Epithelial cell of proximal tubule (primary cell): ENCODE data around the gene TRIML1. TPM values are rescaled to one million over a fixed set of nuclear protein-coding genes. Genes with fewer than 3 reads are reported as not detected.

Source experiments
- DNase-seq: peaks from one replicate; pipeline ENCODE4 v3.0.0-alpha.2; 2011; ENCODE audit warnings: low read depth
- H3K4me3 ChIP-seq: 2 replicates; pipeline ENCODE4 v1.5.1; 2011; ENCODE audit warnings: low read depth, mild to moderate bottlenecking, low read length
- total RNA-seq: library from RNA; depleted of rRNA; stranded (reverse); fragments of >200 nt; gene quantifications from 2 replicates; pipeline ENCODE4 v1.2.3, GENCODE V29; 2015
- TF ChIP-seq, protein P1 (sequence below): conservative IDR thresholded peaks from 2 replicates; pipeline ENCODE4 v1.5.1; 2012; ENCODE audit warnings: low read depth, mild to moderate bottlenecking, low read length

The TRIML1 gene
- total RNA-seq, 1 donor from 2014 or later: not detected

DNA sequence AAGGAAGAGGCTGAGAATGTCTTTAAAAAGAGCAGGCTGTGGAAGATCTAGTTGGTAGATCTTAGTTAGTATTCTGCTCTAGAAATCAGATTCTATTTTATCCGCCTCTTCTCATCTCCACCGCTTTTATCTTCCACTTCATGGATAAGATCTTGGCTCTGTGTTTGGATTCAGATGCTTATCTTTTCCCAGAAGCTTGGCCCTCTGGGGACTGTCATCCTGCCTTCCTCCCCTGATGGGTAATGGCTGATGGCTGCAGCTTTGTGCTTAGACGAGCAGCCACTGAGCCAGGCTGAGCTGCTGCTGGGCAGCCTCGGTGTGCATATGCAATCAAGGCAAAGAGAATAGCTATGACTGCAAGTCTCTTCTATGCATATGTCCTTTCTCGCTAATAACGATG lies 23.5 kb downstream of the TRIML1 start:
- no peak for DNase-seq
- TF ChIP-seq, protein P1, sequence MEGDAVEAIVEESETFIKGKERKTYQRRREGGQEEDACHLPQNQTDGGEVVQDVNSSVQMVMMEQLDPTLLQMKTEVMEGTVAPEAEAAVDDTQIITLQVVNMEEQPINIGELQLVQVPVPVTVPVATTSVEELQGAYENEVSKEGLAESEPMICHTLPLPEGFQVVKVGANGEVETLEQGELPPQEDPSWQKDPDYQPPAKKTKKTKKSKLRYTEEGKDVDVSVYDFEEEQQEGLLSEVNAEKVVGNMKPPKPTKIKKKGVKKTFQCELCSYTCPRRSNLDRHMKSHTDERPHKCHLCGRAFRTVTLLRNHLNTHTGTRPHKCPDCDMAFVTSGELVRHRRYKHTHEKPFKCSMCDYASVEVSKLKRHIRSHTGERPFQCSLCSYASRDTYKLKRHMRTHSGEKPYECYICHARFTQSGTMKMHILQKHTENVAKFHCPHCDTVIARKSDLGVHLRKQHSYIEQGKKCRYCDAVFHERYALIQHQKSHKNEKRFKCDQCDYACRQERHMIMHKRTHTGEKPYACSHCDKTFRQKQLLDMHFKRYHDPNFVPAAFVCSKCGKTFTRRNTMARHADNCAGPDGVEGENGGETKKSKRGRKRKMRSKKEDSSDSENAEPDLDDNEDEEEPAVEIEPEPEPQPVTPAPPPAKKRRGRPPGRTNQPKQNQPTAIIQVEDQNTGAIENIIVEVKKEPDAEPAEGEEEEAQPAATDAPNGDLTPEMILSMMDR: no peak
- H3K4me3 ChIP-seq: no peak overlapping the region

DNA sequence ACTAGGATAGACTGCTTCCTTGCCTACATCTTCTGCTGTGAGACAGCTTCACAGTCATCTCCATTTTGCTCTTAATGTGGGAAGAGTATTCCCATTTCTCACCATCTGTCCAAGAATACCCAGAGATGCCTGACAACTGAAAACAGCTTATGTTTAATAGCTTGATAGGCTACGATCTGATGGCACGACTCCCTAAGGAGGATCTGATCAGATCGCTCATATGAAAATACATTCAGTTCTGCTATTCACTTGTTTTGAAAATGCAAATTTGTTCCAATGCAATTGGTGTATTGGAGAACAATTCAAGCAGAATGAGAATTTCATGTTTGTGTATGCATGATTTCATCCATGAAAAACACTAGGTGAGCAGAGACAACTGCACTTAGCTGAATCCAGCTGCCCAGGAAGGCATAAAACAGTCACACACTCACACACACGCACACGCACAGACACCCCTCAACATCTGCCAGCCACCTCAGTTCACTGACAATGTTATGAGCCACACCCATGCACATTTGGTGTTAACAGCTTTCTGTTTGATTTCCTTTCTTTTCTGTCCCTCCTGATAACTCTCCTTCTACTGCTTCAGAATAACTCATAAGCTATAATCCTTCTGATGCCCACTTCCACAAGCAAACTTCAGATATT lies 29.6 kb downstream of the TRIML1 start:
- no peak overlapping the region for H3K4me3 ChIP-seq
- TF ChIP-seq, protein P1: no peak
- DNase-seq: no peak

DNA sequence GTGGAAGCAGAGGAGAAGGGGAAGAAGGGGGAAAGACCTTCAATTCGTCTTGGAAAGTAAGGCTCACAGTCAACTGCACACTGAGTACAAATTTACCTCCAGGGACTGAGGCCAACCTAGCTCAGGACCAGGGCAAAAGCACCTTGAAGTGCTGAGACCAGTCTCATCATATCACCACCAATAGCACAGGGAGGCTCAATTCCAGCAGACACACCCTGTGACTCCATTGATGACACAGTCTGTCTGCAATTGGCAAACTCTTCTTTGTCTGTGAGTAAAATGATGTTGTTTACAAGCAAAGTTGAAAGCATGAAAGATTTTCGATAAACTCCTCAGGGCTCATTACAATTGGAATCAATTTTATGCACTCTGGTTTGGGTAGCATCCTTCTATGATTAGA lies 32.3 kb downstream of the TRIML1 start:
- no peak for DNase-seq
- TF ChIP-seq, protein P1: no peak
- no peak overlapping the region for H3K4me3 ChIP-seq

DNA sequence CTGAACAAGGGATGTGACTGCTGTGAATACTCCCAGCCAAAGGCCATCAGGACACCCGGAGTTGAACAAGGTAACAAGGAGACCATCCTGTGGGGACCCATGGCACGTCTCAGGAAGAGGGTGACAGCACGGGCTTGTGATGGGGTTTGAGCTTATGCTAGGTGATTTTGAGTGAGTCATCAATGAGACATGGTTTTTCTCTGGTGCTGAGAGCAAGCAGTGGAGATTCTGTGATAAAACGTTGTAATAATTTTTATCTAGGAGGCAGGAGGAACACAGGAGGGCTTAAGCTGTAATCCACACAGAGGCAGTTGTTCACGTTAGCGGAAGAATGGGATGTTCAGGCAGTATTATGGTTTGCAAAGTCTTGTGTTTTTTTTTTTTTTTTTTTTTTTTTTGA lies 36.0 kb downstream of the TRIML1 start:
- no peak for DNase-seq
- TF ChIP-seq, protein P1: no peak
- H3K4me3 ChIP-seq: no peak overlapping the region

DNA sequence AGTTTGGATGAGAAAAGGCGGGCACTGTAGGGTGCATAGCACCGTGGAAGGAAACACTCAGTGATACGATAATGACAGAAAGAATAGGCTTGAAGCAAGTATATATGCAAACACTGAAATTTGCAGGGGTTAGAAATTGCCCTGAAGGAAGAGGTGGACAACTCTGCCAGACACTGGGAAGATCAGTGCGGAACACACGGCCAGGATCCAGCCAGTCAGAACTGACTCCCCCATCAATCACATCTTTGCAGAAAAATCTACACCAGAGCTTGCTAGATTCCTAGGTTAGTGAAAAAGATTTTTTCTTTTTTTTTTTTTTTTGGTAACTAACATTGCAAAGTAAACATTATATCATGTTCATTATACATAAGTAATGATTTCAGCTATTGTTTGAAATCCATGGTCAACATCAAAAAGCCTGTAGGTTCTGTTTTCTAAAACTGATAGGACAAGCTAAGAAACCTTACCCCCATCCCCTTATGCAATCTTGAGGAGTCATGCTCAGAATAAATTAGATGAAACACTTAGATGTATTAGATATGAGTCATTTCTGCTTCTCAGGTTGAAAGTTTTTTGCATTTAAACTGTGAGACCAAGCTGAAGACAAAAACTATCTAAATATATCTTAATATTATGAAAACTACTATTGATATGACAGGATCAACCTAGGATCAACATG lies 38.9 kb downstream of the TRIML1 start:
- DNase-seq: no peak
- H3K4me3 ChIP-seq: no peak overlapping the region
- TF ChIP-seq, protein P1: no peak

DNA sequence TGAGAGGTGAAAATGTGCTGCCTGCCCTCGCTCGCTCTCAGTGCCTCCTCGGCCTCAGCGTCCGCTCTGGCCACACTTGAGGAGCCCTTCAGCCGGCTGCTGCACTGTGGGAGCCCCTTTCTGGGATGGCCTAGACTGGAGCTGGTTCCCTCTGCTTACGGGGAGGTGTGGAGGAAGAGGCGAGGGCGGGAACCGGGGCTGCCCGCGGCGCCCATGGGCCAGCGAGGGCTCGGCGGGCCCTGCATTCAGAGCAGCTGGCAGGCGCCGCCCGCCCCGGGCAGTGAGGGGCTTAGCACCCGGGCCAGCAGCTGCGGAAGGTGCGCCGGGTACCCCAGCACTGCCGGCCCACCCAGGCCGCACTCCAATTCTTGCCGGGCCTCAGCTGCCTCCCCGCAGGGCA lies 39.6 kb downstream of the TRIML1 start:
- H3K4me3 ChIP-seq: no peak overlapping the region
- TF ChIP-seq, protein P1: no peak
- DNase-seq: no peak

DNA sequence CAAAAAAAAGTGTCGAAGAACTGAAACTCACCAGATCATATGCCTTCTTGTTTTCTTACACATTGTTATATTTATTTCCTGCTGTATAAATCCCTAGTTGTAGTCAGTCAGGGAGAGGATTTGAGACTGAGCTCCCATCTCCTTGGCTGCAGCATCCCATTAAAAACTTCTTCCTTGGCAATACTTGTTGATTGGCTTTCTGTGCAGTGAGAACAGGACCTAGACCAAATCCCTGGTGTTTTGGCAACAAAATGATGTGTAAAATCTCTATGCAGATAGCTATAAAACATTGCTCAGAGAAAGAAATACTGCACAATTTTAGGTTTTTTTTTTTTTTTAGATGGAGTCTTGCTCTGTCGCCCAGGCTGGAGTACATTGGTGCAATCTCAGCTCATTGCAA lies 47.9 kb downstream of the TRIML1 start:
- no peak overlapping the region for H3K4me3 ChIP-seq
- TF ChIP-seq, protein P1: no peak
- DNase-seq: no peak
